ENCODE data around the gene SBNO1. TPM values are rescaled to one million over a fixed set of nuclear protein-coding genes. Genes with fewer than 3 reads are reported as not detected.
A peak's percentile ranks its signal among the peaks of the same experiment; 100 is the strongest.

SBNO1 gene
- total RNA-seq, 1 donor from 2014 or later = 48.6 TPM

DNA sequence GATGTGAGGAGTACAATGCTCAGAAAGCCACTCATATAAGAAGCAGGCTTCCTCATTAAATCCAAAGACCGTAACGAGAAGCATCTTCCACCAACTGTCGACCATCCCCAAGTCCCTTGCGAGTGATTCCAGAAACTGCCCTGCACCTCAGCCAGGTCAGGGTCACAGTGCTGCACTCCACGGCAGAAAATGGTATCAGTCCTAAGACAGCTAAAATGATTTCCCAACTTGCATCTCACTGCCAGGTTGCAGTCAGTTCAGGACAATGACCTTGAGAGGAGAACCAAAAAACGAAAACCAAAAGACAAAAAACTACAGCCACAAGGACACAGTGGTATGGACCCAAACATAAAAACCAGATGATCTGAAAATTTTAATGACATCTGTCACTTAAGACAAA is 20.6 kb downstream of the SBNO1 start:
- H3K27me3 Mint-ChIP-seq = no peaks in the 10 kb centered on the region
- H3K4me1 Mint-ChIP-seq = peaks cover 2% of the 10 kb centered on the region
- peaks cover 70% of the 10 kb centered on the region for H3K36me3 Mint-ChIP-seq (ENCODE audit: low read depth)
- ATAC-seq (ENCODE audit: low read depth) = no peak
- intact Hi-C loops (cut with micrococcal nuclease) = no loop called here
- H3K9me3 Mint-ChIP-seq = no peaks in the 10 kb centered on the region
- no peak for DNase-seq
- no peak overlapping the region for H3K4me3 Mint-ChIP-seq
- TF ChIP-seq, protein P1, sequence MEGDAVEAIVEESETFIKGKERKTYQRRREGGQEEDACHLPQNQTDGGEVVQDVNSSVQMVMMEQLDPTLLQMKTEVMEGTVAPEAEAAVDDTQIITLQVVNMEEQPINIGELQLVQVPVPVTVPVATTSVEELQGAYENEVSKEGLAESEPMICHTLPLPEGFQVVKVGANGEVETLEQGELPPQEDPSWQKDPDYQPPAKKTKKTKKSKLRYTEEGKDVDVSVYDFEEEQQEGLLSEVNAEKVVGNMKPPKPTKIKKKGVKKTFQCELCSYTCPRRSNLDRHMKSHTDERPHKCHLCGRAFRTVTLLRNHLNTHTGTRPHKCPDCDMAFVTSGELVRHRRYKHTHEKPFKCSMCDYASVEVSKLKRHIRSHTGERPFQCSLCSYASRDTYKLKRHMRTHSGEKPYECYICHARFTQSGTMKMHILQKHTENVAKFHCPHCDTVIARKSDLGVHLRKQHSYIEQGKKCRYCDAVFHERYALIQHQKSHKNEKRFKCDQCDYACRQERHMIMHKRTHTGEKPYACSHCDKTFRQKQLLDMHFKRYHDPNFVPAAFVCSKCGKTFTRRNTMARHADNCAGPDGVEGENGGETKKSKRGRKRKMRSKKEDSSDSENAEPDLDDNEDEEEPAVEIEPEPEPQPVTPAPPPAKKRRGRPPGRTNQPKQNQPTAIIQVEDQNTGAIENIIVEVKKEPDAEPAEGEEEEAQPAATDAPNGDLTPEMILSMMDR (IDR thresholded peaks at IDR 0.05) = no peak
- no peak overlapping the region for H3K27ac Mint-ChIP-seq
- POLR2A ChIA-PET = no interaction called here
- CTCF ChIA-PET = interaction anchor here (1.0 kb wide), 1 partner anchor 10 kb away, joined by 3 read pairs; no protein-coding TSS in a partner anchor

DNA sequence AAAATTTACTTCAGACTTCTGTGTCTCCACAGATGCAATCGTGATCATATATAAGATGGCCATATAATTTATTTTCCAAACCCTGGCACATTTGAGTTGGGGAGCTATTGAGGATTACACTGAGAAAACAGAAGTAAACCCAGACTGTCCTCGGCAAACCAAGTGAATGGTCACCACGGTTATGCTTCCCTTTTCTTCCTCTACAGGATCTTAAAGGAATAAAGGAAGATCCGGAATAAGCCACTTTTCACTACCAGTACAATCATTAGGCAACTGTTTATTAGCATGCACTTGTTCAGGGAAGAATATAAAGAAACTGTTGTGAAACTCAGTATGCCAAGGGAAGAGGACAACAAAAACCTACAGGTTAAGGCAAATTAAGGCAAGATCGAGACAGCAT is 27.6 kb downstream of the SBNO1 start:
- no peak overlapping the region for H3K4me3 Mint-ChIP-seq
- TF ChIP-seq, protein P1 (IDR thresholded peaks at IDR 0.05) = no peak
- ChIA-PET POLR2A (no interaction called here), CTCF (no interaction called here)
- peaks cover 72% of the 10 kb centered on the region for H3K36me3 Mint-ChIP-seq (ENCODE audit: low read depth)
- DNase-seq (no peak), ATAC-seq (ENCODE audit: low read depth) (no peak)
- no peak overlapping the region for H3K27ac Mint-ChIP-seq
- intact Hi-C loops (cut with micrococcal nuclease) = loop anchor here (5.0 kb wide), 1 partner anchor 245 kb away; the partner anchor contains the start of gene TMED2
- H3K27me3 Mint-ChIP-seq = no peaks in the 10 kb centered on the region
- H3K4me1 Mint-ChIP-seq = peaks cover 9% of the 10 kb centered on the region
- H3K9me3 Mint-ChIP-seq = no peaks in the 10 kb centered on the region

DNA sequence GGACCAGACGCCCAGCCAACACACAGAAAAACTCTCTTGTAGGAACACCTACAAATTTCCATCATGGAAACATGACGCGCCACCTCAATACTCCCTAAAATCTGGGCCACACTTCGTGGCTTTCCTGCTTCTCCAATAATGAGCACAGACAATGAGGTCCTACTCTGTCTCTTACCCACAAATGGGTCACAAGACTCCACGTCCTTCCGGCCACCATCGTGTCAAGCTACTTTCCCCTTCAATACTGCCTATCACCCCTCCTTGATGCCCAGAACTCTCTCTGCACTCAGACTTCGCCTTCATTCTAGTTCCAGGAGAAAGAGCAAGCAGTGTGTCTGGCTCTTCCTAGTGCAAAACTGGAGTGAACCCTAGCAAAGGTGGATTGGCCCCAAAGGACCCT is 28.1 kb downstream of the SBNO1 start:
- H3K9me3 Mint-ChIP-seq = no peaks in the 10 kb centered on the region
- no peaks in the 10 kb centered on the region for H3K27me3 Mint-ChIP-seq
- no peak overlapping the region for H3K4me3 Mint-ChIP-seq
- CTCF ChIA-PET = interaction anchor here (1.1 kb wide), 1 partner anchor 265 kb away, joined by 3 read pairs; the partner anchor contains the start of gene DDX55
- POLR2A ChIA-PET = no interaction called here
- peak overlapping the region; percentile 47 for H3K27ac Mint-ChIP-seq
- H3K4me1 Mint-ChIP-seq = peaks cover 9% of the 10 kb centered on the region
- TF ChIP-seq, protein P1 (IDR thresholded peaks at IDR 0.05) = no peak
- intact Hi-C loops (cut with micrococcal nuclease) = loop anchor here (5.0 kb wide), 1 partner anchor 246 kb away; the partner anchor contains the start of gene TMED2
- H3K36me3 Mint-ChIP-seq (ENCODE audit: low read depth) = peaks cover 77% of the 10 kb centered on the region
- ATAC-seq (ENCODE audit: low read depth) (no peak), DNase-seq (no peak)

DNA sequence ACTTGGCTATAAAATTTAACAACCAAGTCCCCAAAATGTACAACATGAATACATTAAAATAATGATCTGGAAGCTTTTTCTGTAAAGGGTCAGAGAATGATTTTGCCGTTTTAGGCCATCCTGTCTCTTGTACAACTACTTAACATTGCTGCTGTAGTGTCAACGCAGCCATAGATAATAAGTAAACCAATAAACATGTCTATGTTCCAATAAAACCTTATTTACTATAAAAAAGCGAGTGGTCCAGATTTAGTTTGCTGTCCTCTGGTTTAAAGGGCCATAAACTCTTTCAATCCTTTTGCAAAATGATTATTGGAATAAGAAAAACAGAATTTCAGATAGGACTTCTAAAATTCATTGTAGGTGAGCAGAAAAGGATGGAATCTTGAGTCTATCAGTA is 29.2 kb downstream of the SBNO1 start:
- ChIA-PET POLR2A (no interaction called here), CTCF (interaction anchor here (1.1 kb wide), 1 partner anchor 266 kb away, joined by 3 read pairs; the partner anchor contains the start of gene DDX55)
- intact Hi-C loops (cut with micrococcal nuclease) = loop anchor here (5.0 kb wide), 1 partner anchor 247 kb away; the partner anchor contains the start of gene TMED2
- H3K27ac Mint-ChIP-seq = no peak overlapping the region
- TF ChIP-seq, protein P1 (IDR thresholded peaks at IDR 0.05) = no peak
- H3K27me3 Mint-ChIP-seq = no peaks in the 10 kb centered on the region
- H3K4me3 Mint-ChIP-seq = no peak overlapping the region
- ATAC-seq (ENCODE audit: low read depth) = no peak
- no peaks in the 10 kb centered on the region for H3K9me3 Mint-ChIP-seq
- peaks cover 78% of the 10 kb centered on the region for H3K36me3 Mint-ChIP-seq (ENCODE audit: low read depth)
- no peak for DNase-seq
- peaks cover 9% of the 10 kb centered on the region for H3K4me1 Mint-ChIP-seq

DNA sequence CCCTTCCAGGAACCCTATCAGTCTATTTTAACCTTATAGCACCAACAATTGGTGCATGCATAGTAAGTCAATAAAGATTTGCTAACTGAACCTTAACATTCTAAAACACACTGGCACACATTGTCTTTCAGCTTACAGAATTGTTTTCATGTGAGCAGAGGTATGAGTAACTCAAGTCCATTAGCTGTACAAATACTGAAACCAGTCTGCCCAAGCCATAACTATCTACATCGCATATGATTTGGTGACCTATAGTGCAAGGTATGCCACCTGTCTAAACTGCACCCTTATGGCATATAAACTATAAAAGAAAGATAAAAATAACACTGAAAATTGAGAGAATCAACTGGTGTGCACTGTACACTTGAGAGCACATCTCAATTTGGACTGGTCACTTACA is 34.8 kb downstream of the SBNO1 start:
- Mint-ChIP-seq H3K4me3 (no peak overlapping the region), H3K27ac (no peak overlapping the region), H3K27me3 (no peaks in the 10 kb centered on the region), H3K4me1 (no peaks in the 10 kb centered on the region), H3K9me3 (no peaks in the 10 kb centered on the region), H3K36me3 (ENCODE audit: low read depth) (peaks cover 80% of the 10 kb centered on the region)
- no peak for DNase-seq
- intact Hi-C loops (cut with micrococcal nuclease) = no loop called here
- TF ChIP-seq, protein P1 (IDR thresholded peaks at IDR 0.05) = no peak
- ChIA-PET CTCF (no interaction called here), POLR2A (interaction anchor here (0.7 kb wide), 1 partner anchor 270 kb away, joined by 4 read pairs; no protein-coding TSS in a partner anchor)
- no peak for ATAC-seq (ENCODE audit: low read depth)
